GM19455 (cell line): ENCODE data around the gene KAT6B.
"Not testable (repeated sequence)": the region's sequence is repeated elsewhere in the genome, so short reads cannot be mapped to it uniquely, and the experiment has no call there.

Source experiments
- ATAC-seq: cut with Tn5 transposase; IDR thresholded peaks from one replicate; pipeline ENCODE4 v1.9.1; 2021; ENCODE audit not compliant: unreplicated experiment

The KAT6B gene

GRCh38 chr10:74856940-74857339, 30.5 kb downstream of the KAT6B start:
- ATAC-seq, result no peak

GRCh38 chr10:74857586-74857985, 31.2 kb downstream of the KAT6B start:
- no peak for ATAC-seq

GRCh38 chr10:74859546-74859945, 33.1 kb downstream of the KAT6B start:
- no peak for ATAC-seq

- ATAC-seq, result no peak
Measured at GRCh38 chr10:74862625-74863024, 36.2 kb downstream of the KAT6B start.

- ATAC-seq, result no peak
Measured at GRCh38 chr10:74863551-74863950, 37.2 kb downstream of the KAT6B start.

DNA sequence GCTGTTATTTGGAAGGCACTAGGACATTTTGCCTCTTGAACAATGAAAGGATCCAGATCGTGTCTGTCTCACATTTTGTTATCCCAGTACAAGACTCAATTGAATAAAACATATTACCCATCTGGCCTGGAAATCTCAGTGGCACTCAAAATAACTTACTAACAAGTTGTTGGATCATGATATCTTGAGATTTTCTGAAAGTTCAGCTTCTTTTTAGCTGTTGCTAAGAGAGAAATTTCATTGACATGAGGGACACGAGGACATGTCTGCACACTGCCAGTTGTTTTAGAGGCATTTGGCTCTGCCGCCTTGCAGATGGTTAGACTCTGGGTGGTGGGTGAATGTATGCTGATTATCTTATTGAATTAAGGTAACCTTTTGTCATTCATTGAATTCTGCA, 41.0 kb downstream of the KAT6B start:
- no peak for ATAC-seq

- no peak for ATAC-seq
Measured at GRCh38 chr10:74868392-74868977, 42.1 kb downstream of the KAT6B start.

DNA sequence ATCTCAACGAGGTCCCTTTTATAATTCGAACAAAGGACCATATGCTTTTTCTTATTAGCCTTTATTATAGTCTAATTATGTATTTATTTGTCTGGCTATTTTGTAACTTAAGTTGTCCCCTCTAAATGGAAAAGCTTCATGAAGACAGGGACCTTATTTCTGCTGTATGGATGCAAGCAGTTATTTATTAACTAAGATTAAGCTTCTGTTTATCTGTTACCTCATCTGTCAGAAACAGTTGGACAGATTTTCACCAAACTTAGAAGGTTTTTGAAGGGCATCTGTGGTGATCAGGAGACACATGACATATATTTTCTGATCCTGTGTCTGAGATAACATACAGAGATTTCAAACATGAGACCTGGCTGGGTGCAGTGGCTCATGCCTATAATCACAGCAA, 43.2 kb downstream of the KAT6B start:
- no peak for ATAC-seq

DNA sequence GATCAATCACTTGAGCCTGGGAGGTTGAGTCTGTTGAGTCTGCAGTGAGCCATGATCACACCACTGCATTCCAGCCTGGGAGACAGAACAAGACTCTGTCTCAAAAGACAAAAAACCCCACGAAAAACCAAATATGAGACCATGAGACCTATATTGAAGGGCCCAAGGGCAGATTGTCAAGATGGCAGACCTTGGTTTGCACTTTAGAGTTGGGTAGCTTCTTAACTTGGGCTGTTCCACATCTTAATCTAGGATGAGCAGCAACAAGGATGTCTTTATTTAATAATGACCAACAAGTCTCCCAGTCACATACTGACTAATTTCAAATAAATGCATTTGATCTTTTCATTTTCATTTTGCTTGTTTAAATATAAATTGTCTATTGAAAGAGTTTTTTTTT, 43.8 kb downstream of the KAT6B start:
- no peak for ATAC-seq

GRCh38 chr10:74871595-74872382, 45.4 kb downstream of the KAT6B start:
- ATAC-seq, result peak; percentile 94

GRCh38 chr10:74873803-74874454, 47.5 kb downstream of the KAT6B start:
- ATAC-seq, result no peak

DNA sequence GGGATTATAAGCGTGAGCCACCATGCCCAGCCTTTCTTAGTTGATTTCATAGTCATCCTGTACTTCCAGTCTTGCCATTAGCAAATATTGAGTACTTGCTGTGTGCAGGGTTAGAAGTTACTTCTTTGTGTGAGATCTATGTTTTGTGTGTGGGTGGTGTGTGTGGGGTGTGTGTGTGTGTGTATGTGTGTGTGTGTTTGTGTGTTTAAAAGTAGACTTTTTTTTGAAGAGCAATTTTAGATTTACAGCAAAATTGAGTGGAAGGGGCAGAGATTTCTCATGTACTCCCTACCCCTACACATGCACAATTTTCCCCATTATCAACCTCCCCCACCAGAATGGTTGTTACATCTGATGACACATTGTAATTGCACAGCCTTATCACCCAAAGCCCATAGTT, 48.2 kb downstream of the KAT6B start:
- no peak for ATAC-seq

- no peak for ATAC-seq
Measured at GRCh38 chr10:74875068-74875467, 48.7 kb downstream of the KAT6B start.

DNA sequence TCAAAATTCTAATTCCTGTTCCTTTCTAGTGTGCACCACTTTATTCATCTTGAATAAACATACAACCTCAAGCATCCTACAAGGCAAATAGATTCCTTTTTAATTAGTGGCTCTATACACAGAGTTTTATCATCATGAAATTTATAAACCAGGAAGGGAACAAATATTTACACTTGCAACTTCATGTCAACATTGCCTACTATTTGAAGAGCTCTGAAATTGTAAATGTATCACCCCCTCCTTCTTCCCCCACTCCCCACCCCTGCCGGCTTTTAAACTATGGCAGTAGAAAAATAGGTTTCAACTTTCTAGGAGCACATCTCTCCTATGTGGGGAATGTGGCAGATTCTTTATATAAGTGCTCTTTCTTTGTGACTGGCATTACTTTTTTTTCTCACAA, 49.6 kb downstream of the KAT6B start:
- ATAC-seq, result no peak

DNA sequence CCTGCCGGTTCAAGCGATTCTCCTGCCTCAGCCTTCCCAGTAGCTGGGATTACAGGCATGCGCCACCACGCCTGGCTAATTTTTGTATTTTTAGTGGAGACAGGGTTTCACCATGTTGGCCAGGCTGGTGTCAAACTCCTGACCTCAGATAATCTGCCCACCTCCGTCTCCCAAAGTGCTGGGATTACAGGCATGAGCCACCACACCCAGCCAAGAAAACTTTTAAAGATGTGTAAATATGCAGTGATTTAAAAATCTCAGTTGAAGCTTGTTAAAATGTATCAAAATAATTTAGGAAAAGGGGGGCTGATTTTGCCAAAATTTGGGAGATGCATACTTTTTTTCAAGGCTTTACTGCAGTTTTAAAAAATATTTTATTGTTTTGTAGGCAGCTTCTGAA, 50.7 kb downstream of the KAT6B start:
- ATAC-seq, result not testable (repeated sequence)

DNA sequence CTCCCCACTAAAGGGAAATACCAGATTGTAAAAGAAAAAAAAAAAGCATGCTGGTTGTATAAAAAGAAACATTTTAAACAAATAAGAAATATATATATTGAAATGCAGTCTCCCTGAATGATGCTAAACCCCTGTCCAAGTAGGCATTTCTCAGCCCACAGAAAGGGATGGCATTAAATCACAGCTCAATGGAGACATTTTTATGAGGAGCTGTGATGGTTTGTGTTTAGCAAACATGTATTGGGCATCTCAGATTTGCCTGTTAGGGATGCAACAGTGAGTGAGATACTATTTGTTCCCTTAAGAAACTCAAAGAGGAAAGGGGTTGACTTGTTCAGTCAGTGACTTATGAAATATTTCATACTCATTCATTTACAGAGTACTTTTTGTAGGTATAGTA, 51.5 kb downstream of the KAT6B start:
- ATAC-seq, result no peak

- ATAC-seq, result no peak
Measured at GRCh38 chr10:74880041-74880440, 53.6 kb downstream of the KAT6B start.

- no peak for ATAC-seq
Measured at GRCh38 chr10:74881253-74881884, 55.0 kb downstream of the KAT6B start.

GRCh38 chr10:74882427-74882826, 56.0 kb downstream of the KAT6B start:
- ATAC-seq, result no peak

- no peak for ATAC-seq
Measured at GRCh38 chr10:74882831-74883230, 56.4 kb downstream of the KAT6B start.

DNA sequence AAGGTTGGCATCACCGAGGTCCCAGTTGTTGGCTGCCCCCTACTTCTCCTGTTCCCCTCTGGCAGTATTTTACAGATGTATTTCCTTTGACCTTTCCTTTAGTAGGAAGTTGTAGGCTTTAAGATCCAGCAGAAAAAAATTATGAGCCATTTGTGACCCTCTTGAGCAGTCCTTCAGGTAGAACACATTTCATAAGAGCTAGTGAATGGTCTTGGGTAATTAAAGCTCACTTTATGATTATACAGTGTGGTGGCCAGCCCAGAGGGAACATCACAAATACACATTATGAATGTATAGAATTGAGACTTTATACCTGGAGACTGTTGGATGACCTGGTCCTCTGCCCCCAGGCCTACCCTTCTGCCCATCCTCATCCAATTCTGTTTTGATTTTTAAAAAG, 57.0 kb downstream of the KAT6B start:
- ATAC-seq, result no peak
